ENCODE results near the gene PDE6B.

PDE6B gene

DNA sequence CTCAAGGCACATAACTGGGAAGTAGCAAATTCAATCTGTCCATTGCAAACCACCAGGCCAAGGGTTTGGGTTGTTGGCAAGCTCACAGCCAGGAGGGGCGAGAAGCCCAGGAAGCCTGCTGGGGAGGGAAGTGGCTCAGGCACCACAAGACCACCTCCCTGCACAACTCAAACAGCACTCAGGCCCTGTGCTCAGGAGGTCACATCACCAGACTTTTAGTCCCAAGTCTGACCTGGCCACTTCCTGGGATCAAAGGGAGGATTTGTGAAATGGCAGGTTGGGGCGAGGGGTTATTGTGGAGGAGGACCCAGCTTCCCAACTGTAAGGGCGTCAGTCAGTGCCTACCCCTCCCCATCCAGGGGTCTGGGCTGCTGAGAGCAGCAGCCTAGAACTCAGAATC lies 46.4 kb downstream of the PDE6B start:
- no peak overlapping the region for H3K4me3 ChIP-seq
- H3K9ac ChIP-seq = no peak overlapping the region
- peaks cover 34% of the 10 kb centered on the region for H3K4me1 ChIP-seq
- no peaks in the 10 kb centered on the region for H3K9me3 ChIP-seq
- no peaks in the 10 kb centered on the region for H3K27me3 ChIP-seq
- peaks cover 7% of the 10 kb centered on the region; the same call in 1 of the 2 replicates for H4K20me1 ChIP-seq
- peaks cover 36% of the 10 kb centered on the region for H3K36me3 ChIP-seq
- H3K27ac ChIP-seq = no peak overlapping the region
- TF ChIP-seq Cebpa-rat (IDR thresholded peaks at IDR 0.05) = no peak
- no peak overlapping the region for H3K4me2 ChIP-seq

DNA sequence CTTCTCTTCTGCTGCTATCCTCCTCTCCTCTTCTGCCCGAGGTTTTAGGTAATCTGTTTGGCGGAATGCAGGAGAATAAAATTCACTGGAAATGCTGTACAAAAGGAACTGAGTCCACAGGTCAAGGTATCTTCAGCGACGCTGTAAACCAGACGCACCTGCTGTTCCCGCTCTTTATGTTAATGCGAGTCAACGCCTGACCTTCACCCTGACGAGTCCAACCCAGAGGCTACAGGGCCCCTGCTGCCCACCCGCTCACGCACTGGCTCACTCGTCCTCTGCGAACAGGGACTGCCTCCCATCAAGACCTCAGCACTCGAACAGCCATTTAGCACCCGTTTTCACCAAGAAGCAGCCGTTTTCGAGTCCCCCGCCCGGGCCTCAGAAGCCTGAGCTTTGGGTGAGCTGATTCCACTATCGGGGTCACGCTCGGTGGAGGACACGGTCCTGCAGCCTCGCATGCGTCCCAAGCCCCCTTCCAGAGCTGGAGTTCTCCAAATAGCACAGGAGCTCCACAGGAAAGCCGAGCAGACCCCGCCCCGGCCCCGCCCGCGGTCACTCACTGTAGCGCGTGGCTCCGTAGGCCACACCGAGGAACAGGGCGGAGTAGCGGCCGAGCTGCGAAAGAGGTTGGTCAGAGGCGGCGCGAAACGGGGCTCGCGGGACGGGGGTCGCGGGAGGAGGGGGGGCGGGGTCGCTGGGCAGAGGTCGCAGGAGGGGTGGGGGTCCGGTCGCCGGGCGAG lies 48.1 kb downstream of the PDE6B start:
- H3K9me3 ChIP-seq = no peaks in the 10 kb centered on the region
- no peak for TF ChIP-seq Cebpa-rat (IDR thresholded peaks at IDR 0.05)
- no peaks in the 10 kb centered on the region for H3K27me3 ChIP-seq
- peaks cover 7% of the 10 kb centered on the region; the same call in 1 of the 2 replicates for H4K20me1 ChIP-seq
- H3K4me3 ChIP-seq = peak overlapping the region; percentile 95
- peak overlapping the region; percentile 74 for H3K27ac ChIP-seq
- peak overlapping the region; percentile 85 for H3K9ac ChIP-seq
- H3K4me1 ChIP-seq = peaks cover 50% of the 10 kb centered on the region
- H3K36me3 ChIP-seq = peaks cover 36% of the 10 kb centered on the region
- peak overlapping the region; percentile 97 for H3K4me2 ChIP-seq

DNA sequence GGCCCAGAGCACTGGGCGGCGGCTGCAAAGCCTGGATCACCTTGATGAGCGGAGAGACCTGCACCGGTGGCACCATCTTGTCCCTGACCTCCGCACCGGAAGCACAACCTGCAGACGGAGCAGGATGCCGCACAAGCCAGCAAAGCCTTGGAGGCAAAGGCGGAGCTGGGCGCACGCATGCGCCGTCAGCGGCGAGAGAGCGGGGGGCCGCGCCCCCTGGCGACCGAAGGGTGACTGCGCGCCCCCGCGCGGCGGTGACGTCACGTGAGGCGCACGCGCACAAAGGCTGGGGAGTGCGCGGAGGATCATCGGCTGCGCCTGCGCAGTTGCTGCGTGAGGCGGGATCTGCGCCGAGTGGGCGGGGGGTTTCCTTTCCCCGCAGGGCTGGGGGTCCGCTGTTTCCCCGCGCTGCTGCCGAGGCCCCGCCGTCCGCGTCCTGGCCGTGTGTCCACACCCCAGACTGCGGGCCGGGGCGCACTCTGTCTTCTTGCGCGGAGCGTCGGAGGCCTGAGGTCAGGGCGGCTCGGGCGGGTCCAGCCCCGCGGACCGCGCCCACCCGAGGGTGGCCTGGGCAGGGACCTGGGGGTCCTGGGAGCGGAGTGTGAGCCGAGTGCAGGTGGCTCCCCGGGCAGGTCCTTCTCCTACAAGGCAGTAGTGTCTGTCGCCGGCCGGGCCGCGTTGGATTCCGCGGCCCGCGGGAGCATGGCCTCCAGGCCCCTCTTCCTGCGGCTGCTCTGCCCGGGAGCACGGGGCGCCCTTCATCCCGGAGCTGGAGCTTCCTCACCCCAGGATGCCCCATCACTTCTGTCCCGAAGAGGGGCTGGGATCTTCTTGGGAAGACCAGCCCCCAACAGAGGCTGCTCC lies 49.0 kb downstream of the PDE6B start, which contains the start of the genes ATP5ME and MYL5:
TSS of gene ATP5ME (minus strand) at position 105 of the 864 bp plus-strand sequence. CDS start at position 76, 29 bp downstream.
TSS of gene MYL5 (plus strand) at position 371 of the 864 bp plus-strand sequence. CDS start 3,485 bp downstream, outside the sequence.
- TF ChIP-seq Cebpa-rat (IDR thresholded peaks at IDR 0.05) = no peak
- peak within 1 kb of the TSS; percentile 95 for H3K4me3 ChIP-seq
- H3K9ac ChIP-seq = peak within 1 kb of the TSS; percentile 96
- H4K20me1 ChIP-seq = peaks cover 7% of the 10 kb centered on the region; the same call in 1 of the 2 replicates
- peaks cover 36% of the 10 kb centered on the region for H3K36me3 ChIP-seq
- peak within 1 kb of the TSS; percentile 98 for H3K4me2 ChIP-seq
- H3K4me1 ChIP-seq = peaks cover 54% of the 10 kb centered on the region
- H3K9me3 ChIP-seq = no peaks in the 10 kb centered on the region
- H3K27me3 ChIP-seq = no peaks in the 10 kb centered on the region
- H3K27ac ChIP-seq = peak within 1 kb of the TSS; percentile 96

- Histone ChIP-seq H3K36me3 (peaks cover 31% of the 10 kb centered on the region), H4K20me1 (peaks cover 7% of the 10 kb centered on the region; the same call in 1 of the 2 replicates), H3K4me2 (peak overlapping the region; percentile 98), H3K9ac (peak overlapping the region; percentile 96), H3K27ac (peak overlapping the region; percentile 96), H3K9me3 (no peaks in the 10 kb centered on the region), H3K4me1 (peaks cover 57% of the 10 kb centered on the region), H3K27me3 (no peaks in the 10 kb centered on the region), H3K4me3 (peak overlapping the region; percentile 95)
- TF ChIP-seq Cebpa-rat (IDR thresholded peaks at IDR 0.05) = no peak
Measured at GRCh38 chr4:675036-675882, 49.9 kb downstream of the PDE6B start.

DNA sequence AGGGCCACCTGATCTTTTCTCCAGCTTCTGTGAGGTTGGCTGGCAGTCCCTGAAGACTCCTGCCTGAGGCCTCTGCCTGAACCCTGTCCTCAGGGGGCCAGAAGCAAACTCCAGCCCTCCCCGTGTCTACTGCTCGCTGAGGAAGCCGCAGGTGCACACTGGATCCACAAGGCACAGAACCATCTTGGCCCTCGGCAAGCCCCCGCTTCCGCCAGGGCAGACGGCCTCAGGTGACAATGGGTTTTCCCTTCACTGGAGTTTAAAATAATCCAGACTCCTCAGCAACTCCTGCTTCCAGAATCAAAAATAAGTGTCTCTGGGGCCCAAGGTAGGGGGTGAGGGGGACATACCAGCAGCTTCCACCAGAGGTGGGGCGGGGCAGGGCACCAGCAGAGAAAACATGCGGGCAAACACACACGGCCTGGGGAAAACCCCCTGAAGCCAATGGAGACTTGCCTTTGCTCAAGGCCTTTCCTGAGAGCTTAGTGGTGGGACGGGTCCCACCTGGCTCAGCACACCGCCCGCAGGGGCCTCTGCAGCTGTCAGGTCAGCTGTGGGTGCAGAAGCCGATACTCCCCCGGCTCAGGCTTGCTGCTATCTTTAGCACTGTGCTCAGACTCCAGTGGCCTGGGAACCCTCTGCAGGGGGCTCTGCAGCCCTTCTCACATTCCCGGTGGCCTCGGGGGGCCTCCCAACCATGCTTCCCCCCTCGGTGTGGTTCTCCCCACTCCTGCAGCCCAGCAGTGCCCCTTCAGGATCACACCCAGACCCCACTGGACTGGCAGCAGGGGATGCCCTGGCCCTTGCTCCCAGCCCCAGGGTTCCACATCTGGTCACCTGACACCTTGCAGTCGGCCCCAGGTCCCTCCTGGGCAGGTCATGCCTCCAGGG lies 50.9 kb downstream of the PDE6B start:
- no peaks in the 10 kb centered on the region for H3K27me3 ChIP-seq
- peaks cover 67% of the 10 kb centered on the region for H3K4me1 ChIP-seq
- H3K9ac ChIP-seq = peak overlapping the region; percentile 96
- H3K9me3 ChIP-seq = no peaks in the 10 kb centered on the region
- H3K4me2 ChIP-seq = peak overlapping the region; percentile 98
- no peak for TF ChIP-seq Cebpa-rat (IDR thresholded peaks at IDR 0.05)
- H3K27ac ChIP-seq = peak overlapping the region; percentile 96
- H3K36me3 ChIP-seq = peaks cover 21% of the 10 kb centered on the region
- peak overlapping the region; percentile 95 for H3K4me3 ChIP-seq
- H4K20me1 ChIP-seq = peaks cover 7% of the 10 kb centered on the region; the same call in 1 of the 2 replicates

GRCh38 chr4:676871-677235 lies 51.5 kb downstream of the PDE6B start:
- Histone ChIP-seq H3K36me3 (peaks cover 15% of the 10 kb centered on the region), H3K9me3 (no peaks in the 10 kb centered on the region), H3K27ac (peak overlapping the region; percentile 96), H3K9ac (peak overlapping the region; percentile 96), H3K4me3 (peak overlapping the region; percentile 95), H3K4me2 (peak overlapping the region; percentile 98), H4K20me1 (peaks cover 7% of the 10 kb centered on the region; the same call in 1 of the 2 replicates), H3K4me1 (peaks cover 67% of the 10 kb centered on the region), H3K27me3 (no peaks in the 10 kb centered on the region)
- no peak for TF ChIP-seq Cebpa-rat (IDR thresholded peaks at IDR 0.05)

DNA sequence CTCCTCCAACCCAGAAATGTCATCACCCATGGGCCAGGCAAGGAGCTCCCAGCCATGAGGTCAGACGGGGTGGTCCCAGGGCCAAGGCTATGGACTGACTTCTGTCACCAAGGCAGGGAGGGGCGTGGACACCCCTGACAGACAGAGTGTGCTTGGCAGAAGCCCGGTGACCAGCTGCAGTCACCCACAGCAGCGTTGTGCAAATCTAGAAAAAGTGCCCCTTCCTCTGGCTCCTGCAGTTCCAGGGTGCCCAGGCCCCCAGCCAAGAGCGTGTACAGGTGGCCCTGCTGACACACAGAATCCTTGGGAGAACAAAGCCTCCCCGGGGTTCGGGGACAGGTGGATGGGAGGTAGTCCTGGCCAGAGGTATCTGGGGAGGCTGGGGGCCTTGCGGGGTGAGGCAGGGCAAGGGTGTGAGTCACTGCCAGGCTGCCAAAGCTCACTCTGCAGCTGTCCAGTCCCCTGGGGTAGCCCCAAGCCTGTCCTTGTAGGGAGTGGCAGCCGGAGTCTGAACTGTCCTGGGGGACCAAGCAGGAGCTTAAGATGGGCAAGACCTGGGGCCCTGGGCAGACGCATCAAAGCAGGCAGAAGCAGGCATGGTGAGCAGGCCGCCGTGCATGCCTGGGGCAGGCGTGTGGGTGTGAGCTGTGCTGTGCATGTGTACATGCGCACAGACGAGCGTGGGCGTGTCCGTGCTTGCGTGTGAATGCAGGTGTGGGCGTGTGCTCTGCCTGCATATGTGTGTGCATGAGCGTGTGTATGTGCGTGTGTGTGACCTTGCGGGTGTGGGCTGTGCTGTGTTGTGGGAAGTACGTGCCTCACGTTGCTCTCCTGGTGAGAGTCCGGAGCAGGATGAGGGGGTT lies 52.3 kb downstream of the PDE6B start:
- TF ChIP-seq Cebpa-rat (IDR thresholded peaks at IDR 0.05) = no peak
- Histone ChIP-seq H3K36me3 (peaks cover 7% of the 10 kb centered on the region), H4K20me1 (peaks cover 7% of the 10 kb centered on the region; the same call in 1 of the 2 replicates), H3K9me3 (no peaks in the 10 kb centered on the region), H3K27me3 (no peaks in the 10 kb centered on the region), H3K9ac (peak overlapping the region; percentile 96; the same call in 1 of the 2 replicates), H3K4me1 (peaks cover 69% of the 10 kb centered on the region), H3K4me3 (no peak overlapping the region; the same call in 1 of the 2 replicates), H3K4me2 (peak overlapping the region; percentile 98), H3K27ac (peak overlapping the region; percentile 96)
